ELR (cell line): ENCODE data around the gene B4GALT3.
"Not testable (repeated sequence)": the region's sequence is repeated elsewhere in the genome, so short reads cannot be mapped to it uniquely, and the experiment has no call there.

Experiments
- DNase-seq: peaks from one replicate; pipeline ENCODE4 v3.0.0-alpha.2; 2015; ENCODE audit warnings: low read depth

B4GALT3 gene

GRCh38 chr1:161177112-161177935, at the start of gene B4GALT3:
Gene B4GALT3, minus strand, starts transcription at chr1:161177507. Its CDS starts 1,447 bp downstream, at chr1:161176060.
- peak; percentile 82 for DNase-seq

- DNase-seq = peak; percentile 20
Observed at GRCh38 chr1:161226759-161227158, 49.5 kb upstream of the B4GALT3 start.

- DNase-seq = peak; percentile 23
Observed at GRCh38 chr1:161226320-161226711, 49.0 kb upstream of the B4GALT3 start.

- peak; percentile 100 for DNase-seq
Observed at GRCh38 chr1:161225534-161226319, 48.4 kb upstream of the B4GALT3 start, which contains the start of gene TOMM40L. Gene TOMM40L, plus strand, starts transcription at chr1:161226060. Its CDS starts 430 bp downstream, at chr1:161226490.

DNA sequence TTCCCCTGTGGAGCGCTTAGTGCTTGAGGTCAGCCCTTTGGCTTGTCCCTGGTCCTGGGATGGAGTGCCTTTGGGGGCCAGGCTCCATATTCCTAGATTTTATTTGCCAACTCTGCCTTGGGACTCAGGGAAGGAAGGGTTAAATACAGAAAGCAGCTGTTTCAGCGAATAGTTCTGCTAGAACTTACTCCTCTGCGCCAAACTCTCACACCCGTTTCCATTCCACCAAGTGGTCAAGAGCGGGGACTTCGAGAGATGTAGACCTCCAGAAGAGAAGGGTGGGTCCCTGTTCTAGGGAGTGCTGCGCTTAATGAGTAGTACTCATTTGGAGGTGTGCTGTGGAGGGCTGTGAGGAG, 47.8 kb upstream of the B4GALT3 start:
- DNase-seq = no peak

DNA sequence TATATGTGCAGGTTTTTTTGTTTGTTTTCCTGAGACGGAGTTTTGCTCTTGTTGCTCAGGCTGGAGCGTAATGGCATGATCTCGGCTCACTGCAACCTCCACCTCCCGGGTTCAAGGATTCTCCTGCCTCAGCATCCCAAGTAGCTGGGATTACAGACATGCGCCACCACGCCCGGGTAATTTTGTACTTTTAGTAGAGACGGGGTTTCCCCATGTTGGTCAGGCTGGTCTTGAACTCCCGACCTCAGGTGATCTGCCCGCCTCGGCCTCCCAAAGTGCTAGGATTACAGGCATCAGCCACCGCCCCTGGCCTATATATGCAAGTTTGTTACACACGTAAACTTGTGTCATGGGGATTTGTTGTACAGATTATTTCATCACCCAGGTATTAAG, 47.4 kb upstream of the B4GALT3 start:
- DNase-seq = not testable (repeated sequence)

DNA sequence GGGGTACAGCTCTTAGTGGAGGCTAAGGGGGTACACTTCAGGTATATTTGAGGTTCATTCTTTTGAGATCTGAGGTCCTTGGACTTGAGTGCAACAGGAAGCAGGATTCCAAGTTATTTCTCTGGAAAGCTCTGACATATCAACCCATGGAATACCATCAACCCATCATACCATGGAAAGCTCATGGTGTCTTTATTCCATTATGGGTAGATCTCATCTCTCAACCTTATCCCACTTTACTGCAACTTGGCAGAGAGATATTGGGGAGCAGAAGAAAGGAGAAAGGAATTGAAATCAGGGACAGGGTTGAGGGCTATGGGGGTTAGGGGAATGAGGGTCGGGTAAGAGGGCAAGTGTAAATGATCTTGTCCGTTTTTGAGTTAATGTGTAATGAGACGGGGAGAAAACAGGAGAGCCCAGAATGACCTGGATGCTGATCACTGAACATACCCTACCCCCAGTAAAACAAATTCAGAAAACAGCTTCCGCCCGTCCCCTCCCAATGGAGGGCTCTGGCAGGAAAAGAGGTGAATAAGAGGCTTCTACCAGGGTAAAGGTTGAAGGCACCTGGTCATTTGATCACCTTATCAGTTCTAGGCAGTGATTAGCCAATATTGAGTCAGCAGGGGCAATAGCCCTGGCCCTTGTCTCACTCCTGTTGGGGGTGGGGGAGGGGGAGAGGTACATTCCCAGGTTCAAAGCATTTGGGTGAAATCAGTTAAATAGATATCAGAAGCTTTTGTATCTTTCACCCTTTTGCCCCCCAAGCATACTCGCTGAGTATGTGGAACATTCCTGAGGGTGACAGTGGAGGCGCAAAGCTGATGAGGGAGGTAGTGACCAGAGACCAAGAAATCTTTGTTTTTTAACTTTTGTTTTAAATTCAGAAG, 46.7 kb upstream of the B4GALT3 start:
- no peak for DNase-seq

DNA sequence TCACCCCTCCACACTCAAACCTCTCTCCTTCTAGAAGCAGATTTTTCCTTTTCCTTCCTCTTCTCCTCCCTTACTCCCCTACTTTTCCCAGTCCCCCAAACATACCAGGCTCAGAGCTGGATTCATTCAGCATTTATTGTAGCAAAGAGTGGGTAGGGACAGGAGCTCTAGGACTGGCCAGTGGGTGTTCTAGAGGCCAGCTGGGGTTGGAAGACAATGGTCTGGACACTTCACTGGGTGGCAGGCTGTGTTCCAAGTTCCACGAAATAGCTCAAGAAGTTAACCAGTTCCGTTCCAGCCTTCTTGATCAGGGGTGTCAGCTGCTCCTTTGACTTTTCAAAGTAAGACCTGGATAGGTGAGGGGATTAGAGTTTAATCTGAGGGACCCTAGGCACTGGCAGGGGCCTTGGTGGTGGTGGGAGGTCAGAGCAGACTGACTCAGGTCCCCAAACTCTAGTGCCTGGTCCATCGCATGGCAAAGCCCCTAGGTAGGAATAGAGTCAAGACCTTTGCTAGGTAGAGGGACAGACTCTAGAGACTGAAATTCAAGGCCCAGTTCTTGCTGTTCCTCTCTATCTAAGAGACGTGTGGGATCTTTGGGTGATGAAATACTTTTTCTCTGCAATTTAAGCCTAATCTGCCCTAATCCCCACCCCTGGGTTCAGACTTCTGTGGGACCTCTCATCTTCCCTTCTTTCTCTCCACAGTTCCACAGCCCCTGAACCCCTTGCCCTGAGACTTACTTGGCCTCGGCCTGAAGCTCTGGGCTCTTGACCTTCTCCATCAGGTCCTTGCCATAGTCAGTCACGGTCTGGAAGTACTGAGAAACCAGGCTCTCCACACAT, 45.1 kb upstream of the B4GALT3 start:
- DNase-seq = no peak

DNA sequence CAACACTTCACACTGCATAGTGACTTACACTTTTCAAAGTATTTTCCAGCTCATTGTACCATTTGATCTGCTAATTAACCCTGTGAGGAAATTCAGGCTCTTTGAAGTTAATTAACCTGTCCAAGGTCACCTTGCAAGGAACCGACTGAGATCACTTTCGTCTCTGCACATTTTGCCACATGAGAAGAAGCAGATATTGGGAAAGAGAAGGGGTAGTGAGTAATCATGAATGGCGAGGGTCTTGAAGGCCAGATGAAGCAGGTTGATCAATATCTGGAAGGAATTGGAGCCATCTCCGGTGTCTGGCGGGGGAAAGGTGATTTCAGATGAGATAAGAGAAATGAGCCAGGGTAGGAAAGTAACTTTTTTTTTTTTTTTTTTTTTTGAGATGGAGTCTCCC, 42.7 kb upstream of the B4GALT3 start:
- DNase-seq = no peak

- no peak for DNase-seq
Observed at GRCh38 chr1:161219078-161219892, 42.0 kb upstream of the B4GALT3 start.

DNA sequence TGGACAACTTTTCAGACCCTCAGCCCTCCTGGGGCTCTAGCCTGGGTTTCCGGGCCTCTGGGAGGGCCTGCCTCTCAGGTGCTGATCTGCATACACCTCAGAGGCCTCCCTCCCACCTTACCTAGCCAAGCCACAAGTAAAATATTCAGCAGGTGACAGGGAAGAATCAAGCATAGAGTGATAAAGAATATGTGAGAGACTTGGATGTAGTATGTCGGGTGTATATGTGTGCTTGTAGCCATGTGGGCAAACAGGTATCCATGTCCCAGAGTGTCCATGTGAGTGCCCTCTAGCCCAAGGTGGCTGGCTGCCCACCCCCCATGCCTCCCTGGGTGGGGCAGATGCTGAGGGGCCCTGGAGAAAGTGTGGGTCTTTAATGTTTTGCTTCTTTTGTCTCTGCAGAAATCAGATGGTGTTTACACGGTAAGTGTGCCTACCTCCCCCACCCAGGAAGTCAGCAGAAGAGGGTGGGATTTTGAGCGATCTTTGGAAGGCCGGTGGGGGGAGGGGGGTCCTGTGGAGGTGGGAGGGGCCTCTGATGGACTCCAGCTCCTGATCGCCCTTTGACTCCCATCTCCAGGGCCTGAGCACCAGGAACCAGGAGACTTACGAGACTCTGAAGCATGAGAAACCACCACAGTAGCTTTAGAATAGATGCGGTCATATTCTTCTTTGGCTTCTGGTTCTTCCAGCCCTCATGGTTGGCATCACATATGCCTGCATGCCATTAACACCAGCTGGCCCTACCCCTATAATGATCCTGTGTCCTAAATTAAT, 41.2 kb upstream of the B4GALT3 start:
- DNase-seq = no peak

DNA sequence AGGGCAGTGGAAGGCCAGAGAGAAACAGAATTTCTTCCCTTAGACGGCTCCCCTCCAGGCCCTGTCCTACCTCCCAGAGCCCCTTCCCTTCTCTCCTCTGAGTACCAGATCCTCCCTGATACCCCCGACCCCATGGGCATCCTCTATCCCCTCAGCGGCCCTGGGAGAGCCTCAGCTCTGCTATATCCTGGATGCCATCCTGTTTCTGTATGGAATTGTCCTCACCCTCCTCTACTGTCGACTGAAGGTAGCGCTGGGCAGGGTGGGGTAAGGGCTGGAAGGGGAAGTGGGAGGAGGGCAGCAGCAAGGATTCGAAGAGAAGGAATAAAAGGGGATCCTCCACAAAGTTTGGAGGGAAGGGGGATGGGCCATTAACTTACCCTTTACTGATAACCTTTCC, 40.5 kb upstream of the B4GALT3 start:
- DNase-seq = no peak

DNA sequence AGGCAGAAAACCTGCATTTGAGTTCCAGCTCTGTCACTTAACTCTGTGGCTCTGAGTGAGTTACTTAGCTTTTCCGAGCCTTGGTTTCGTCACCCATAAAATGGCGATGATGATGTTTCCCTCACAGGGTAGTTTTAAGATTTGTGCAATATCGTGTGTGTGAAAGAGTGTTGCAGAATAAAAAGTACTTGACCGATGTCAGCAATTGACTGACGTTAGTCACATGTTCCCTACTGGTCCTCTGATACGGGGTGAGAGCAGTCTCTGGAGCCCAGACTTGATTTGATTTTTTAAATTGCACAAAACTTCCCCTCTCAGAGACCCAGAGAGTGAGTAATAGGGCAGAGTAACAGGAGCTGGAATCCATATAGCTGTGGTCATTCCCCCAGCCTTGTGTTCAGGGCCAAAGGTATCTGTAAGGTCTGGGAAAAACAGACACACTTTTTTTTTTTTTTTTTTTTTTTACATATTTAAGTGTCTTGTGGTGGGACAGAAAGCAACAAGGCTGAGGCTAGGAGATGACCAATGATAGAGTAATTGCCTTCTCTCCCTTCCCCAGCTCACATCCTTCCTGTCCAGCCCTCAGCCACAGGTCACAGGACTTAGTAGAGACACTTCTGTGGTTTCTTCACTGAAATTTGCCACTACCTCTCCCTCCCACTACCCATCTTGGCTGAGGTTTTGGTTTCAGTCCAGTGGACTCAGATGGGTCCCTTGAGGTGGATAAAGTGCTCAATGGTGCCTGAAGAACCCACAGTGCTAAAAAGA, 39.8 kb upstream of the B4GALT3 start:
- DNase-seq = peak; percentile 90

DNA sequence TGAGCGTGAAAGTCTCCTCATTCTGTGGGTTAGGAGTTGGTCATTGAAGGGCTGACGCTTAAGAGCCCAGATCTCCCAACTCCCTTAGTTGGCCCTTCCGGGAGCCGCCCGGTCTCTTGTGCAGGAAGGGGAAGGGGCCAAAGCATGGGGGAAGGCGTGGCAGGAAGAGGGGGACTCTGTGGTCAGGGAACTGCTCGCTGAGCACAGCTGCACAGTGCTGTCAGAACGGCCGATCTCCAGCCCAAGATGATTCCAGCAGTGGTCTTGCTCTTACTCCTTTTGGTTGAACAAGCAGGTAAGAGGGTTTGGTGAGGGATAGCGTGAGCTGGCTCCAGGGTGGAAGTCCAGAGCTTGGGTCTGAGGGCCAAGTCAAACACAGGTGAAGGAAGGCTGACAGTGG, 37.8 kb upstream of the B4GALT3 start, which contains the start of gene FCER1G:
Gene FCER1G, plus strand, starts transcription at position 220 of the 400 bp plus-strand sequence. Its CDS starts 27 bp downstream, at position 247.
- no peak for DNase-seq

- DNase-seq = no peak
Observed at GRCh38 chr1:161214369-161214768, 37.1 kb upstream of the B4GALT3 start.

DNA sequence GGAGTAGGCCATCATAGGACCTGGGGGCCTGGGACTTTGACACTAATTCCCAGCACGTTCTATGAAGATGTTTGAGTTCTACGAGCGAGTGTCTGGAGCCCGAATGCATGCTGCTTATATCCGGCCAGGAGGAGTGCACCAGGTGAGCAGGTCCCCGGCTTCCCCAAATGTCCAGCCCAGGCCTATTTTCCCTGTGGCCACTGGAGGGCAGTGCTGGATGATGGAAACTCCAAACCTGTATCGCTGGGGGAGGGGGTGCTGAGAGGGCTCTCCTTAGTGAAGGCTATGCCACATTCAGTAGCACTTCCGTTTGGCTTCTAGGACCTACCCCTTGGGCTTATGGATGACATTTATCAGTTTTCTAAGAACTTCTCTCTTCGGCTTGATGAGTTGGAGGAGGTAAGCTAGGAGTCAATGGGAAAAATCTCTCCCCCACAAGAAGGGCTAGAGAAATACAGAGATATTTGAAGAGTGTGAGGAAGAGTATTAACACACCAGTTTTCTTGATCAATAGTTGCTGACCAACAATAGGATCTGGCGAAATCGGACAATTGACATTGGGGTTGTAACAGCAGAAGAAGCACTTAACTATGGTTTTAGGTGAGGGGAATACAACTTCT, 32.6 kb upstream of the B4GALT3 start:
- DNase-seq = peak; percentile 86

- no peak for DNase-seq
Observed at GRCh38 chr1:161207173-161207572, 29.9 kb upstream of the B4GALT3 start.
